Occipital lobe (tissue), 3 donors: ENCODE measurements around the gene IGSF10. TPM values are rescaled to one million over a fixed set of nuclear protein-coding genes. Genes with fewer than 3 reads are reported as not detected.

Experiments
- DNase-seq: peaks from one replicate; lab custom pipeline; 2025; lab: John Stamatoyannopoulos, UW
- small RNA-seq: library from RNA; depleted of rRNA; stranded (forward); fragments of <200 nt; gene quantifications from one replicate; pipeline ENCODE3, GENCODE V24; 2014
- total RNA-seq: library from RNA; depleted of rRNA; stranded (reverse); fragments of >200 nt; gene quantifications from one replicate; pipeline ENCODE4 v1.2.3, GENCODE V29; 2014

Gene IGSF10
- total RNA-seq, 1 donor from 2014 or later = 0.31 TPM

DNA sequence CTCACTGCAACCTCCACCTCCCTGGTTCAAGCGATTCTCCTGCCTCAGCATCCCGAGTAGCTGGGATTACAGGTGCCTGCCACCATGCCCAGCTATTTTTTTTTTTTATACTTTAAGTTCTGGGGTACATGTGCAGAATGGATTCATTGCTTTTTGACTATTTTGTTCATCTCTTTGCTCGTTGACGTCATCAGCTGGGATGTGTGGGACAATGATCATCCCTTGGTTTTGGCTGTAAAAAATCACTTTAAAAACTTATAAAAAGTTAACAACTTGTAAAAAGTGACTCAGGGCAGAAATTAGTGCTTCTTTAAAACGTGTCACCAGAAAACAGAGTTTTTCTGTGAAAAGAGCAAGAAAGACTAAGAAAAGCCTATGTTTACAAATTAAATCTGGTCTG lies 37.8 kb downstream of the IGSF10 start:
- DNase-seq = no peak

DNA sequence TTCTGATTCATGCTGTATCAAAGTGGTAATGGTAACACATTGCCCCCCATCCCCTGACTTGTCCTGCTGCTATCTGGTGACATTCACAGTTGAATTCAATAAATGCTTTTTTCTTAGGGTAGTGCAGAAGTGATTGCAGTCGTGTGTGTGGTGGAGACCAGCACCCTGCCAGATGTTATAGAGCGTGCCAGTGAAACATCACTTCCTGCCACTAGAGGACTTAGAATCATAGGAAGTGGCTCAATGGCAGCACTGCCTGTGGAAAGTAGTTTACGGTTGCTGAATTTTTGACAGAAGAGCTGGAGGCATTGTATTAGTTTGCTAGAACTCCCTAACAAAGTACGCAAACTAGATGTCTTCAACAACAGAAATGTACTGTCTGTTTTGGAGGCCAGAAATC lies 38.9 kb downstream of the IGSF10 start:
- DNase-seq = no peak

DNA sequence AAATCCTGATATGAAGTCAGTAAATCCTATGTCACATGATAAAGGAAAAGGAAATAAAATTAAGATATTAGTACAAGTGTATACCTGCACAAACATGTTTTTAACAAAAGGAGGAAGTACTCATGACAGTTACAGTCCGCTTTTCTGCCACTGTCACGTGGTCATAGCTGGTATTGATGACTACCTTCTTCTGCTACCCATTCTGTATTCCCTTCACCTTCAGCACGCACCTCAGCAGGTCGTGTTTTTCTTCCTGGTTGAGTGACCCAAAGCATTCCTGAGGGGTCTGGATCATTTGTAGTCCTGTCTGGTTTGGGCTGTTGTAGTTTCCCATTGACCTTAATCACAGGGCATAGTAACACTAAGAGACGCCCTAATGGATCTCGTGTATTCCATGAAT lies 41.1 kb downstream of the IGSF10 start:
- DNase-seq = no peak

- no peak for DNase-seq
Measured at GRCh38 chr3:151415289-151415688, 45.6 kb downstream of the IGSF10 start.

DNA sequence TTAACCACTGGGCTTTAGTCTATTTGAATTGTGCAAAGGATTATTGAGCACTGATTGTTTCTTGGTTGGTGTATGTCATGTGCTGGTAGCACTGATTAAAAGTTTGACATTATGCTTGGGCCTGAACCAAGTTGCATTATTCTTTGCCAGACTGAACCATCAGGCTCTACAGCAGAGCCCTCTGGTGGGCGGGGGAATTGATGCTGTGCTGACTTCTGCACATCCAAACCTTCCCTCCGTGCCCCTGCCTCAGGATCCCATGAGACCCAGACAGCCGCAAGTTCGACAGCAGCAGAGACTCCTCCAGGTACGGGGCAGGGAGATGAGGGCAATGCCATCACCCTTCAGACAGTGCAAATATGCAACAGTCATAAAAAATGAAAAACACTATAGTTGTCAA lies 47.9 kb downstream of the IGSF10 start:
- no peak for DNase-seq

Small RNA genes lying within 50 kb of the gene (small RNA-seq; reads per million reads assigned to genes)
- gene AC117454.1 = not detected

Other genes with a start within 250 kb of the IGSF10 start
- 0.78 TPM for gene P2RY14, start 182.5 kb downstream of the IGSF10 start, total RNA-seq
- not detected for gene GPR87, start 144.2 kb downstream of the IGSF10 start, total RNA-seq
- 3.6 TPM for gene P2RY13, start 131.5 kb downstream of the IGSF10 start, total RNA-seq
- 49.8 TPM for gene P2RY12, start 76.3 kb downstream of the IGSF10 start, total RNA-seq